K562 (cell line): ENCODE data around the gene USP31. TPM values are rescaled to one million over a fixed set of nuclear protein-coding genes. Genes with fewer than 3 reads are reported as not detected.

Experiments
- ATAC-seq: fragments of 200-7000 bp; cut with Tn5 transposase; 3 replicates; pipeline ENCODE4 v1.9.1; 2020; ENCODE audit warnings: moderate library complexity
- BruUV-seq: library from RNA; stranded (reverse); fragments of 400-500 nt; replicated peaks from 2 replicates; lab custom pipeline; 2021; lab: Mats Ljungman, UMichigan
- CTCF ChIA-PET: fragments of 300-600 bp; formaldehyde crosslinking; extraction: SDS; loops from one replicate; lab custom pipeline; 2021; ENCODE audit warnings: low intra/inter-chr PET ratio; lab: Yijun Ruan, JAX
- POLR2A ChIA-PET: fragments of 300-600, 350-650 bp; sonication (Branson Sonifier 250); formaldehyde crosslinking; extraction: SDS; loops from one replicate; lab custom pipeline; 2021; ENCODE audit warnings: antibody characterized with exemption, inconsistent platforms; lab: Yijun Ruan, JAX
- DNase-seq, 4 experiments: peaks; one replicate each; pipeline versions ENCODE4 v3.0.0 to v3.0.0-alpha.2; 2011 to 2018; ENCODE audit warnings: low spot score in 3 of 4, mixed read lengths in 3 of 4; ENCODE audit errors: extremely low read depth in 1 of 4
- FAIRE-seq: peaks from 2 replicates; lab custom pipeline; 2011; peaks lifted over from hg19 to GRCh38; lab: Jason Lieb, UNC
- H2AFZ ChIP-seq: 2 replicates; pipeline ENCODE4 v1.6.0; 2011; ENCODE audit warnings: low read depth, low read length, control low read depth, inconsistent platforms
- H3K27ac ChIP-seq: fragments of 200-600 bp; 3 replicates; pipeline ENCODE4 v1.8.0; 2011; ENCODE audit warnings: low read depth, mild to moderate bottlenecking, control low read depth, inconsistent platforms, low read length, moderate library complexity, mixed read lengths; ENCODE audit errors: extremely low read depth
- H3K27me3 ChIP-seq, 2 experiments: fragments of 300-600 bp in 1 of 2; 2 replicates in 1 of 2; 3 replicates in 1 of 2; pipeline versions ENCODE4 v1.6.0 to v1.8.0; 2011; ENCODE audit warnings: inconsistent platforms in 2 of 2, low read length in 2 of 2, mild to moderate bottlenecking in 1 of 2, mixed read lengths in 1 of 2, moderate library complexity in 1 of 2; ENCODE audit not compliant: control insufficient read depth in 2 of 2, insufficient read depth in 2 of 2
- H3K36me3 ChIP-seq: fragments of 300-600 bp; 3 replicates; pipeline ENCODE4 v1.8.0; 2011; ENCODE audit warnings: mild to moderate bottlenecking, low read length, inconsistent platforms; ENCODE audit not compliant: control insufficient read depth, insufficient read depth
- H3K4me1 ChIP-seq, 2 experiments: fragments of 200-600 bp in 1 of 2; replicated peaks in 1 of 2; 2 replicates in 1 of 2; 3 replicates in 1 of 2; pipeline versions ENCODE4 v1.5.1 to v1.8.0; 2011; ENCODE audit warnings: inconsistent platforms in 2 of 2, low read length in 2 of 2, mild to moderate bottlenecking in 1 of 2, mixed read lengths in 1 of 2, moderate library complexity in 1 of 2; ENCODE audit not compliant: control insufficient read depth in 2 of 2, insufficient read depth in 2 of 2
- H3K4me2 ChIP-seq: 2 replicates; pipeline ENCODE4 v1.6.1; 2011; ENCODE audit warnings: low read length, control low read depth, inconsistent platforms, mixed read lengths; ENCODE audit not compliant: insufficient read depth
- H3K4me3 ChIP-seq: fragments of 200-600 bp; sonication (generic), shearing (Covaris generic); 2 replicates; pipeline ENCODE4 v1.5.1; 2016; ENCODE audit warnings: control low read depth, inconsistent platforms
- H3K79me2 ChIP-seq: fragments of 200-600 bp; 3 replicates; pipeline ENCODE4 v1.8.0; 2011; ENCODE audit warnings: low read length, inconsistent platforms; ENCODE audit not compliant: control insufficient read depth, insufficient read depth
- H3K9ac ChIP-seq, 2 experiments: 2 replicates each; pipeline versions ENCODE4 v1.6.0 to v1.6.1; 2011; ENCODE audit warnings: low read depth in 2 of 2, low read length in 2 of 2, control low read depth in 1 of 2, inconsistent platforms in 1 of 2, mild to moderate bottlenecking in 1 of 2, mixed read lengths in 1 of 2; ENCODE audit not compliant: insufficient read depth in 1 of 2
- H3K9me1 ChIP-seq: one replicate; pipeline ENCODE4 v1.6.0; 2011; ENCODE audit warnings: inconsistent platforms, mild to moderate bottlenecking, low read length, moderate library complexity; ENCODE audit not compliant: control insufficient read depth, insufficient read depth
- H3K9me3 ChIP-seq: replicated peaks from 2 replicates; pipeline ENCODE4 v1.5.1; 2011; ENCODE audit warnings: low read depth, low read length, inconsistent platforms; ENCODE audit not compliant: control insufficient read depth, insufficient read depth
- H4K20me1 ChIP-seq: replicated peaks from 2 replicates; pipeline ENCODE4 v1.6.1; 2011; ENCODE audit warnings: low read length, inconsistent platforms, mixed read lengths; ENCODE audit not compliant: control insufficient read depth, insufficient read depth
- HOXB6 ChIP-seq: fragments of 250-450 bp; sonication (Bioruptor Pico); IDR thresholded peaks from 2 replicates; pipeline ENCODE4 v1.5.1; 2022; ENCODE audit warnings: mild to moderate bottlenecking, borderline replicate concordance
- KDM1A ChIP-seq, 2 experiments: fragments of 450-650 bp; IDR thresholded peaks; 2 replicates each; pipeline ENCODE4 v1.6.1; 2016; ENCODE audit warnings: mild to moderate bottlenecking in 2 of 2
- KLF6 ChIP-seq: fragments of 250-450 bp; sonication (Bioruptor Pico); IDR thresholded peaks from 2 replicates; pipeline ENCODE4 v1.4.0; 2020; ENCODE audit warnings: mild to moderate bottlenecking, moderate library complexity, borderline replicate concordance
- NR4A1 ChIP-seq, 2 experiments: fragments of 250-450 bp in 1 of 2; fragments of 450-650 bp in 1 of 2; sonication (Bioruptor Pico) in 1 of 2; IDR thresholded peaks; 2 replicates each; pipeline versions ENCODE4 v1.4.0 to v1.6.1; 2016 to 2020; ENCODE audit warnings: mild to moderate bottlenecking in 2 of 2, missing compliant biosample characterization in 1 of 2, missing genetic modification characterization in 1 of 2, moderate library complexity in 1 of 2
- PHB ChIP-seq: fragments of 250-450 bp; sonication (Bioruptor Pico); IDR thresholded peaks from 2 replicates; pipeline ENCODE4 v1.5.0; 2021
- POLR2B ChIP-seq: fragments of 450-650 bp; IDR thresholded peaks from 2 replicates; pipeline ENCODE4 v1.6.1; 2018; ENCODE audit warnings: low read depth; ENCODE audit not compliant: partially characterized antibody
- RBM25 ChIP-seq: fragments of 200-400 bp; formaldehyde crosslinking; IDR thresholded peaks from 2 replicates; pipeline ENCODE4 v1.6.1; 2018; ENCODE audit warnings: low read length, low read depth, moderate library complexity; ENCODE audit not compliant: severe bottlenecking
- RUNX1 ChIP-seq: sonication (generic); IDR thresholded peaks from 2 replicates; pipeline ENCODE4 v1.6.1; 2016; ENCODE audit warnings: antibody characterized with exemption, low read depth
- SUPT5H ChIP-seq: fragments of 450-650 bp; IDR thresholded peaks from 2 replicates; pipeline ENCODE4 v1.6.1; 2016
- YY1 ChIP-seq, 3 experiments: IDR thresholded peaks; 2 replicates each; pipeline ENCODE4 v1.6.1; 2011; ENCODE audit warnings: low read length in 2 of 3, mild to moderate bottlenecking in 2 of 3, moderate library complexity in 2 of 3, borderline replicate concordance in 1 of 3, control low read depth in 1 of 3, low read depth in 1 of 3; ENCODE audit not compliant: insufficient read depth in 3 of 3, insufficient replicate concordance in 2 of 3, control insufficient read depth in 1 of 3, insufficient read length in 1 of 3; ENCODE audit errors: extremely low read depth in 1 of 3
- ZKSCAN3 ChIP-seq: fragments of 250-450 bp; sonication (Bioruptor Pico); IDR thresholded peaks from 2 replicates; pipeline ENCODE4 v1.4.0; 2020
- ZNF589 ChIP-seq: fragments of 200-800 bp; sonication (Bioruptor generic); IDR thresholded peaks from 2 replicates; pipeline ENCODE4 v1.6.1; 2016; ENCODE audit warnings: low read depth, missing genetic modification characterization, missing compliant biosample characterization
- ZNF717 ChIP-seq: fragments of 250-450 bp; sonication (Bioruptor Pico); IDR thresholded peaks from 2 replicates; pipeline ENCODE4 v1.5.0; 2021
- ZNF780A ChIP-seq: fragments of 250-450 bp; sonication (Bioruptor Pico); IDR thresholded peaks from 2 replicates; pipeline ENCODE4 v1.5.0; 2021; ENCODE audit warnings: mild to moderate bottlenecking
- WGBS: fragments of 100-300 bp; shearing (Covaris generic); methylation state at CpG from one replicate; pipeline ENCODE4 v1.1.6; 2016; ENCODE audit warnings: low coverage, mixed read lengths; ENCODE audit not compliant: insufficient coverage; ENCODE audit errors: missing lambda C conversion rate; 5-methylcytosine and 5-hydroxymethylcytosine counted together
- in situ Hi-C: fragments of 300-500 bp; cut with MboI; formaldehyde crosslinking; loops from 4 replicates; pipeline ENCODE4 v1.15.0; 2018; ENCODE audit warnings: inconsistent platforms, mixed read lengths
- intact Hi-C: fragments of 100-400 bp; cut with micrococcal nuclease; formaldehyde crosslinking; loops from 2 replicates; pipeline ENCODE4 v1.14.2; 2022
- polyA plus RNA-seq, 8 experiments: library from polyadenylated mRNA; depleted of rRNA in 4 of 8; stranded (reverse) in 5 of 8; unstranded in 3 of 8; fragments of >200 nt; fragmentation: Nextera tagmentation in 2 of 8; fragmentation: Illumina TruSeq in 1 of 8; extraction: Ambion mirVana in 2 of 8; extraction: Trizol in 1 of 8; gene quantifications; 2 replicates each; pipeline versions ENCODE4 v1.2.1 to v1.2.3, GENCODE V29; 2011 to 2014; ENCODE audit warnings: inconsistent platforms in 1 of 8, missing spikeins in 1 of 8
- total RNA-seq, 7 experiments: library from RNA; depleted of rRNA in 6 of 7; stranded (reverse); fragments of >200 nt in 6 of 7; fragmentation: Illumina TruSeq in 2 of 7; extraction: Trizol in 2 of 7; gene quantifications; 2 replicates each; pipeline versions ENCODE4 v1.2.1 to v1.2.3, GENCODE V29; 2011 to 2021; ENCODE audit warnings: low replicate concordance in 1 of 7
- TF ChIP-seq, protein P1 (sequence below): sonication (generic); formaldehyde crosslinking; IDR thresholded peaks from 2 replicates; pipeline ENCODE4 v1.8.0; 2022; ENCODE audit warnings: mild to moderate bottlenecking, low read depth, missing genetic modification reagents
- TF ChIP-seq, protein P2 (sequence below): fragments of 450-650 bp; formaldehyde crosslinking; IDR thresholded peaks from 2 replicates; pipeline ENCODE4 v1.4.0; 2022; ENCODE audit warnings: missing genetic modification characterization
- TF ChIP-seq, protein P3 (sequence below): fragments of 450-650 bp; IDR thresholded peaks from 2 replicates; pipeline ENCODE4 v1.7.0; 2016; ENCODE audit warnings: borderline replicate concordance

USP31 gene
- total and polyA plus RNA-seq, 9 of the 15 experiments (the other 6 are each of a cell fraction or from before 2014, with no cell fraction given) = 0.56 to 4.9 (median 2.9) TPM

DNA sequence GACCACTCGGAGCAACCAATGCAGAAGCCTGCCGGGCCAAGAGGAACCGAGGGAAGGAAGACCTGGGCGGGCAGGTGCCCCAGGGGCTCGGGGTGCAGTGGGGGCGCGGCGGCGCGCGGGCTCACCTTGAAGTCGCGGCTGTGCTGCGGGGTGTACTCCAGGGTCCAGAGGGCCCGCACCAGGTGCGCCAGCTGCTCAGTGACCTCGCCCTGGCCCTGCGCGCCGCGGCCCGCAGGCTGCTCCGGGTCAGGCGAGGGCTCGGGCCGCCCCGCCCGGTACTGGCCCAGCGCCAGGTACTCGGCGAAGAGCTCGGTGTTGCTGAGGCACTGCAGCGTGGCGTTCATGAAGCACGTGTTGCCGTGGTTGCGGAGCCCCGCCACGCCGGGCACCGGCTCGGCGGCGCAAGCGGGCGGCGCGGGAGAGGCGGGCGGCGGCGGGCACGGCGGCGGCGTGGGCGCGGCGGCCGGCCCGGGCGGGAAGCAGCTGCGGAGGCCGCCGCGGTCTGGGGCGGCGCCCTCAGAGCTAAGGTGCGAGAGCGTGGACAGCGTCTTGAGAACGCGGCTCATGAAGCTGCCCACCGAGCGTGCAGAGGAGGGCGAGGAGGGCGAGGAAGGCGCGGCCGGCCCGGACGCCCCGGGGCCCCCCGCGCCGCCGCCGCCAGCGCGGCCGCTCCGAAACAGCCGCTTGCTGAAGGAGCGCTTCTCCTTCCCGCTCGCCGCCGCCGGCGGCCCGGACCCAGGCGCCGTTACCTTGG lies 562 bp downstream of the USP31 start:
- in situ Hi-C loops (no loop called here), intact Hi-C loops (no loop called here)
- Histone ChIP-seq H3K79me2 (peaks cover 16% of the 10 kb centered on the region), H3K27me3 (peaks cover 0 to 6% of the 10 kb centered on the region in 2 experiments; a peak in 3 of 5 replicates), H4K20me1 (no peaks in the 10 kb centered on the region; the same call in 1 of the 2 replicates), H3K27ac (peak overlapping the region; percentile 60; the same call in 1 of the 3 replicates), H3K9me1 (no peaks in the 10 kb centered on the region), H3K4me2 (peak overlapping the region; percentile 89), H3K9ac (peak overlapping the region; percentile 40 to 95; a peak in 3 of 4 replicates), H3K36me3 (no peaks in the 10 kb centered on the region), H2AFZ (peak overlapping the region; percentile 80), H3K4me1 (peaks cover 8 to 20% of the 10 kb centered on the region in 2 experiments; a peak in 4 of 5 replicates), H3K4me3 (peak overlapping the region; percentile 46), H3K9me3 (no peaks in the 10 kb centered on the region)
- peak; percentile 64 for ATAC-seq
- ChIA-PET CTCF (no interaction called here), POLR2A (interaction anchor here (0.6 to 1.4 kb wide), 2 partner anchors 15 to 118 kb away, joined by 3 to 5 read pairs; no protein-coding TSS in a partner anchor)
- FAIRE-seq = no peak
- 2% methylated on average over 49 of the region's 103 CpGs for WGBS
- no TSS peak for BruUV-seq
- DNase-seq = peak; percentile 67 to 76 (median 69)
- TF ChIP-seq ZNF589 (CRISPR knock-in tag) = peak; percentile 6
- TF ChIP-seq, protein P1, sequence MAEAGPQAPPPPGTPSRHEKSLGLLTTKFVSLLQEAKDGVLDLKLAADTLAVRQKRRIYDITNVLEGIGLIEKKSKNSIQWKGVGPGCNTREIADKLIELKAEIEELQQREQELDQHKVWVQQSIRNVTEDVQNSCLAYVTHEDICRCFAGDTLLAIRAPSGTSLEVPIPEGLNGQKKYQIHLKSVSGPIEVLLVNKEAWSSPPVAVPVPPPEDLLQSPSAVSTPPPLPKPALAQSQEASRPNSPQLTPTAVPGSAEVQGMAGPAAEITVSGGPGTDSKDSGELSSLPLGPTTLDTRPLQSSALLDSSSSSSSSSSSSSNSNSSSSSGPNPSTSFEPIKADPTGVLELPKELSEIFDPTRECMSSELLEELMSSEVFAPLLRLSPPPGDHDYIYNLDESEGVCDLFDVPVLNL (CRISPR knock-in tag) = no peak
- no peak for TF ChIP-seq KLF6
- no peak for TF ChIP-seq SUPT5H
- TF ChIP-seq PHB (CRISPR knock-in tag) = no peak
- 0 out of 2 replicates have a peak, but pooled peaks have one; percentile 43 for TF ChIP-seq NR4A1 (CRISPR knock-in tag; IDR thresholded peaks at IDR 0.05)
- TF ChIP-seq NR4A1 (tag; IDR thresholded peaks at IDR 0.05) = no peak
- TF ChIP-seq YY1 (IDR thresholded peaks at IDR 0.05; ENCODE audit: borderline replicate concordance in 1 of 3, control insufficient read depth in 1 of 3, extremely low read depth in 1 of 3, insufficient read depth in 3 of 3, insufficient read length in 1 of 3, insufficient replicate concordance in 2 of 3, low read depth in 1 of 3, low read length in 2 of 3) = peak in 1 of 3 experiments; percentile 13
- TF ChIP-seq RBM25 = no peak
- TF ChIP-seq POLR2B = no peak
- TF ChIP-seq RUNX1 = no peak
- TF ChIP-seq, protein P2, sequence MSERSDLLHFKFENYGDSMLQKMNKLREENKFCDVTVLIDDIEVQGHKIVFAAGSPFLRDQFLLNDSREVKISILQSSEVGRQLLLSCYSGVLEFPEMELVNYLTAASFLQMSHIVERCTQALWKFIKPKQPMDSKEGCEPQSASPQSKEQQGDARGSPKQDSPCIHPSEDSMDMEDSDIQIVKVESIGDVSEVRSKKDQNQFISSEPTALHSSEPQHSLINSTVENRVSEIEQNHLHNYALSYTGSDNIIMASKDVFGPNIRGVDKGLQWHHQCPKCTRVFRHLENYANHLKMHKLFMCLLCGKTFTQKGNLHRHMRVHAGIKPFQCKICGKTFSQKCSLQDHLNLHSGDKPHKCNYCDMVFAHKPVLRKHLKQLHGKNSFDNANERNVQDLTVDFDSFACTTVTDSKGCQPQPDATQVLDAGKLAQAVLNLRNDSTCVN (CRISPR knock-in tag) = no peak
- no peak for TF ChIP-seq ZNF717 (CRISPR knock-in tag)
- TF ChIP-seq ZKSCAN3 (CRISPR knock-in tag) = no peak
- TF ChIP-seq ZNF780A (CRISPR knock-in tag) = no peak
- TF ChIP-seq KDM1A (IDR thresholded peaks at IDR 0.05) = no peak
- TF ChIP-seq, protein P3, sequence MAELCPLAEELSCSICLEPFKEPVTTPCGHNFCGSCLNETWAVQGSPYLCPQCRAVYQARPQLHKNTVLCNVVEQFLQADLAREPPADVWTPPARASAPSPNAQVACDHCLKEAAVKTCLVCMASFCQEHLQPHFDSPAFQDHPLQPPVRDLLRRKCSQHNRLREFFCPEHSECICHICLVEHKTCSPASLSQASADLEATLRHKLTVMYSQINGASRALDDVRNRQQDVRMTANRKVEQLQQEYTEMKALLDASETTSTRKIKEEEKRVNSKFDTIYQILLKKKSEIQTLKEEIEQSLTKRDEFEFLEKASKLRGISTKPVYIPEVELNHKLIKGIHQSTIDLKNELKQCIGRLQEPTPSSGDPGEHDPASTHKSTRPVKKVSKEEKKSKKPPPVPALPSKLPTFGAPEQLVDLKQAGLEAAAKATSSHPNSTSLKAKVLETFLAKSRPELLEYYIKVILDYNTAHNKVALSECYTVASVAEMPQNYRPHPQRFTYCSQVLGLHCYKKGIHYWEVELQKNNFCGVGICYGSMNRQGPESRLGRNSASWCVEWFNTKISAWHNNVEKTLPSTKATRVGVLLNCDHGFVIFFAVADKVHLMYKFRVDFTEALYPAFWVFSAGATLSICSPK = no peak
- TF ChIP-seq HOXB6 (CRISPR knock-in tag) = no peak
